HS-27A (cell line): Measurements from ENCODE around the gene F8A2.
"Not testable (repeated sequence)": the region's sequence is repeated elsewhere in the genome, so short reads cannot be mapped to it uniquely, and the experiment has no call there.

ENCODE experiments used
- DNase-seq: peaks from one replicate; pipeline ENCODE4 v3.0.0-alpha.2; 2012; ENCODE audit warnings: low read depth, missing footprints

Gene F8A2

GRCh38 chrX:155381843-155382528 lies at the start of gene F8A2:
Gene F8A2 (plus strand): TSS chrX:155382095. CDS start chrX:155382115, 20 bp downstream.
- DNase-seq, result not testable (repeated sequence)

- no peak for DNase-seq
Measured at GRCh38 chrX:155333544-155334100, 48.3 kb upstream of the F8A2 start.

- DNase-seq, result no peak
Measured at GRCh38 chrX:155334486-155335336, 47.2 kb upstream of the F8A2 start, which contains the start of gene CLIC2. Gene CLIC2 (minus strand): TSS chrX:155334614. CDS start chrX:155334427, 187 bp downstream.

GRCh38 chrX:155335337-155335712 lies 46.6 kb upstream of the F8A2 start:
- DNase-seq, result not testable (repeated sequence)

- not testable (repeated sequence) for DNase-seq
Measured at GRCh38 chrX:155345689-155346088, 36.2 kb upstream of the F8A2 start.

- not testable (repeated sequence) for DNase-seq
Measured at GRCh38 chrX:155349448-155349847, 32.4 kb upstream of the F8A2 start.

- not testable (repeated sequence) for DNase-seq
Measured at GRCh38 chrX:155363712-155364111, 18.2 kb upstream of the F8A2 start.

- DNase-seq, result not testable (repeated sequence)
Measured at GRCh38 chrX:155373777-155374458, 8.0 kb upstream of the F8A2 start.

GRCh38 chrX:155379802-155380201 lies 2.1 kb upstream of the F8A2 start:
- DNase-seq, result not testable (repeated sequence)

- not testable (repeated sequence) for DNase-seq
Measured at GRCh38 chrX:155382529-155382967, 653 bp downstream of the F8A2 start.

GRCh38 chrX:155389634-155390033 lies 7.7 kb downstream of the F8A2 start:
- DNase-seq, result no peak

GRCh38 chrX:155394747-155395276 lies 12.9 kb downstream of the F8A2 start:
- DNase-seq, result not testable (repeated sequence)

GRCh38 chrX:155406429-155406828 lies 24.5 kb downstream of the F8A2 start:
- DNase-seq, result no peak

- no peak for DNase-seq
Measured at GRCh38 chrX:155417769-155418168, 35.9 kb downstream of the F8A2 start.
